HG03558 (cell line): ENCODE data around the gene KDM7A.
"Not testable (repeated sequence)": the region's sequence is repeated elsewhere in the genome, so short reads cannot be mapped to it uniquely, and the experiment has no call there.

ENCODE experiments used
- ATAC-seq: cut with Tn5 transposase; IDR thresholded peaks from one replicate; pipeline ENCODE4 v1.9.1; 2021; ENCODE audit warnings: moderate number of reproducible peaks; ENCODE audit not compliant: unreplicated experiment; ENCODE audit errors: extremely low read depth

The KDM7A gene

GRCh38 chr7:140160308-140160707 lies 16.5 kb downstream of the KDM7A start:
- ATAC-seq: no peak

- no peak for ATAC-seq
Measured at GRCh38 chr7:140159497-140159896, 17.3 kb downstream of the KDM7A start.

- no peak for ATAC-seq
Measured at GRCh38 chr7:140156460-140157080, 20.2 kb downstream of the KDM7A start.

- no peak for ATAC-seq
Measured at GRCh38 chr7:140155428-140155827, 21.4 kb downstream of the KDM7A start.

- no peak for ATAC-seq
Measured at GRCh38 chr7:140153666-140154161, 23.1 kb downstream of the KDM7A start.

GRCh38 chr7:140146574-140146973 lies 30.2 kb downstream of the KDM7A start:
- no peak for ATAC-seq

- ATAC-seq: no peak
Measured at GRCh38 chr7:140145709-140146108, 31.1 kb downstream of the KDM7A start.

- ATAC-seq: no peak
Measured at GRCh38 chr7:140144821-140145220, 32.0 kb downstream of the KDM7A start.

- no peak for ATAC-seq
Measured at GRCh38 chr7:140143997-140144396, 32.8 kb downstream of the KDM7A start.

GRCh38 chr7:140142031-140142430 lies 34.8 kb downstream of the KDM7A start:
- no peak for ATAC-seq

- ATAC-seq: no peak
Measured at GRCh38 chr7:140141256-140141655, 35.5 kb downstream of the KDM7A start.

- no peak for ATAC-seq
Measured at GRCh38 chr7:140137078-140137477, 39.7 kb downstream of the KDM7A start.

- ATAC-seq: no peak
Measured at GRCh38 chr7:140136073-140136472, 40.7 kb downstream of the KDM7A start.

- ATAC-seq: no peak
Measured at GRCh38 chr7:140134039-140134438, 42.7 kb downstream of the KDM7A start.

GRCh38 chr7:140127360-140128127 lies 49.2 kb downstream of the KDM7A start:
- ATAC-seq: no peak

GRCh38 chr7:140126435-140127034 lies 50.2 kb downstream of the KDM7A start:
- ATAC-seq: no peak

GRCh38 chr7:140122965-140123364 lies 53.8 kb downstream of the KDM7A start:
- no peak for ATAC-seq

- ATAC-seq: no peak
Measured at GRCh38 chr7:140121326-140121725, 55.5 kb downstream of the KDM7A start.

- not testable (repeated sequence) for ATAC-seq
Measured at GRCh38 chr7:140114817-140115216, 62.0 kb downstream of the KDM7A start.

GRCh38 chr7:140108777-140109176 lies 68.0 kb downstream of the KDM7A start:
- ATAC-seq: not testable (repeated sequence)

GRCh38 chr7:140096459-140096858 lies 80.3 kb downstream of the KDM7A start:
- no peak for ATAC-seq
